Measurements from ENCODE around the gene TMEM220.

DNA sequence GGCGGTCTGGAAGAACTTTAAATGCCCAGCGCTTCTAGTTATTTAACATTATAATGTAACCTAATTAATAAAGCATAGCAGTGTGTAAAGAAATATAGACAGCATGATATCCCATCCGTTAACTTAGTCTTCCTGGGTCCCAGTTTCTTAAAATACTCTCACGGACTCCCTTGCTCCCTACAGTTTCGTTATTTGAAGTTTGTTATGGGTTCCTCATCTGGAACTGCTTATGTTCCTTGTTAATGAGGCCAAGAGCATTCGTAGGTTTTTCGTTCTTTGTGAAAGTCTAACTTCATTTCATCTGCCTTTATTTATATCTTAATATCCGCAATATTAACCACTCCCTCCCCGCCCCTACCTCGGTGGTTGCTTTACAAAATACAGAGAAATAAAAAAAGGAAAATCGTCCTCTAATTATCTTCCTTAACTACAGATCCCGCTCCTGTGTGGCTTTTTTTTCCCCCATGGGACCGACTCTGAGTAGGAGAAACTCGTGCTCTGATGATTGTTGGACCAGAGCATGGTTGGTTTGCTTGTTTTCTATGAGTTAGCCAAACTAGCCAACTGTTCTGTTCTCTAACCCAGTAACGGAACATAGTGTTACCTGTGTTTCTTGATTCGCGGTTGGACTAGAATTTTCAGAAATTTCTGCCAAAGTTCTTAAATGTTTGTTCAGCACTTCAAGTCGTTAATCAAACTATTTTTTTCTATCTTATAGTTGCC is 31.6 kb downstream of the TMEM220 start:
- TF ChIP-seq, protein P1, sequence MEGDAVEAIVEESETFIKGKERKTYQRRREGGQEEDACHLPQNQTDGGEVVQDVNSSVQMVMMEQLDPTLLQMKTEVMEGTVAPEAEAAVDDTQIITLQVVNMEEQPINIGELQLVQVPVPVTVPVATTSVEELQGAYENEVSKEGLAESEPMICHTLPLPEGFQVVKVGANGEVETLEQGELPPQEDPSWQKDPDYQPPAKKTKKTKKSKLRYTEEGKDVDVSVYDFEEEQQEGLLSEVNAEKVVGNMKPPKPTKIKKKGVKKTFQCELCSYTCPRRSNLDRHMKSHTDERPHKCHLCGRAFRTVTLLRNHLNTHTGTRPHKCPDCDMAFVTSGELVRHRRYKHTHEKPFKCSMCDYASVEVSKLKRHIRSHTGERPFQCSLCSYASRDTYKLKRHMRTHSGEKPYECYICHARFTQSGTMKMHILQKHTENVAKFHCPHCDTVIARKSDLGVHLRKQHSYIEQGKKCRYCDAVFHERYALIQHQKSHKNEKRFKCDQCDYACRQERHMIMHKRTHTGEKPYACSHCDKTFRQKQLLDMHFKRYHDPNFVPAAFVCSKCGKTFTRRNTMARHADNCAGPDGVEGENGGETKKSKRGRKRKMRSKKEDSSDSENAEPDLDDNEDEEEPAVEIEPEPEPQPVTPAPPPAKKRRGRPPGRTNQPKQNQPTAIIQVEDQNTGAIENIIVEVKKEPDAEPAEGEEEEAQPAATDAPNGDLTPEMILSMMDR (IDR thresholded peaks at IDR 0.05): no peak
- TF ChIP-seq POLR2A (IDR thresholded peaks at IDR 0.05): no peak

Data from esophagus squamous epithelium (tissue), 4 donors.